ENCODE results near the gene FAAP100.

DNA sequence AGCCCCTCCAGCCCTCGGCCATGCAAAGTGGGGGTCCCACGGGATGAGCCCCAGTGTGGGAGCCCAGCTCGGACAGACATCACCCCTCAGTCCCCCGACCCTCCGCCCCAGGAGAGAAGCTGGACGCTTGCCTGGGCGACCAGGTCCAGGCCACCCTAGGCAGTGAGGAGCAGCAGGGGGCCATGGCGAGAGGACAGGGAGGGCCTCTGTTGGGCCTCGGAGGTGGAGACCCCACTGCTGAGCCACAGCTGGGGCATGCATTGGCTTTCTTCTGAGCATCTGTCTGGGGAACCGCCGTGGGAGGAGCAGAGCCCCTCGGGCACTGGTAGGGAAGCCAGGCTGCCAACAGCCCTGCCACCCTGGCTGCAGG is 52.6 kb downstream of the FAAP100 start:
- TF ChIP-seq, protein P1, sequence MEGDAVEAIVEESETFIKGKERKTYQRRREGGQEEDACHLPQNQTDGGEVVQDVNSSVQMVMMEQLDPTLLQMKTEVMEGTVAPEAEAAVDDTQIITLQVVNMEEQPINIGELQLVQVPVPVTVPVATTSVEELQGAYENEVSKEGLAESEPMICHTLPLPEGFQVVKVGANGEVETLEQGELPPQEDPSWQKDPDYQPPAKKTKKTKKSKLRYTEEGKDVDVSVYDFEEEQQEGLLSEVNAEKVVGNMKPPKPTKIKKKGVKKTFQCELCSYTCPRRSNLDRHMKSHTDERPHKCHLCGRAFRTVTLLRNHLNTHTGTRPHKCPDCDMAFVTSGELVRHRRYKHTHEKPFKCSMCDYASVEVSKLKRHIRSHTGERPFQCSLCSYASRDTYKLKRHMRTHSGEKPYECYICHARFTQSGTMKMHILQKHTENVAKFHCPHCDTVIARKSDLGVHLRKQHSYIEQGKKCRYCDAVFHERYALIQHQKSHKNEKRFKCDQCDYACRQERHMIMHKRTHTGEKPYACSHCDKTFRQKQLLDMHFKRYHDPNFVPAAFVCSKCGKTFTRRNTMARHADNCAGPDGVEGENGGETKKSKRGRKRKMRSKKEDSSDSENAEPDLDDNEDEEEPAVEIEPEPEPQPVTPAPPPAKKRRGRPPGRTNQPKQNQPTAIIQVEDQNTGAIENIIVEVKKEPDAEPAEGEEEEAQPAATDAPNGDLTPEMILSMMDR (optimal IDR thresholded peaks at IDR 0.05 in 1 of 3, IDR thresholded peaks at IDR 0.05 in 1 of 3, conservative IDR thresholded peaks at IDR 0.05 in 1 of 3; ENCODE audit: extremely low read depth in 1 of 3, insufficient read depth in 2 of 3, low read length in 3 of 3): no peak
- TF ChIP-seq EZH2 (IDR thresholded peaks at IDR 0.05; ENCODE audit: low read length): no peak
